IPS DF 6.9 (cell line): ENCODE measurements around the gene SLC1A4.

ENCODE experiments used
- DNase-seq: peaks from one replicate; pipeline ENCODE4 v3.0.0-alpha.2; 2013; ENCODE audit warnings: low read depth, low spot score
- H3K27ac ChIP-seq: one replicate; pipeline ENCODE4 v1.5.1; 2013; ENCODE audit warnings: low read length, control low read depth
- H3K27me3 ChIP-seq: 2 replicates; pipeline ENCODE4 v1.6.1; 2013; ENCODE audit warnings: mild to moderate bottlenecking, low read length; ENCODE audit not compliant: control insufficient read depth, insufficient read depth
- H3K36me3 ChIP-seq: 2 replicates; pipeline ENCODE4 v1.6.1; 2013; ENCODE audit warnings: low read length; ENCODE audit not compliant: control insufficient read depth, insufficient read depth
- H3K4me1 ChIP-seq: 2 replicates; pipeline ENCODE4 v1.6.1; 2013; ENCODE audit warnings: low read length; ENCODE audit not compliant: control insufficient read depth, insufficient read depth
- H3K4me3 ChIP-seq: 2 replicates; pipeline ENCODE4 v1.5.1; 2013; ENCODE audit warnings: mild to moderate bottlenecking, low read length
- H3K9me3 ChIP-seq: 2 replicates; pipeline ENCODE4 v1.6.1; 2013; ENCODE audit warnings: low read length, inconsistent platforms; ENCODE audit not compliant: control insufficient read depth, insufficient read depth
- WGBS: extraction: QIAGEN DNeasy Blood & Tissue Kit; methylation state at CpG from one replicate; pipeline ENCODE4 v1.1.7; 2013; ENCODE audit warnings: mixed read lengths, missing lambda C conversion rate; ENCODE audit not compliant: insufficient read length, insufficient coverage; 5-methylcytosine and 5-hydroxymethylcytosine counted together

SLC1A4 gene

DNA sequence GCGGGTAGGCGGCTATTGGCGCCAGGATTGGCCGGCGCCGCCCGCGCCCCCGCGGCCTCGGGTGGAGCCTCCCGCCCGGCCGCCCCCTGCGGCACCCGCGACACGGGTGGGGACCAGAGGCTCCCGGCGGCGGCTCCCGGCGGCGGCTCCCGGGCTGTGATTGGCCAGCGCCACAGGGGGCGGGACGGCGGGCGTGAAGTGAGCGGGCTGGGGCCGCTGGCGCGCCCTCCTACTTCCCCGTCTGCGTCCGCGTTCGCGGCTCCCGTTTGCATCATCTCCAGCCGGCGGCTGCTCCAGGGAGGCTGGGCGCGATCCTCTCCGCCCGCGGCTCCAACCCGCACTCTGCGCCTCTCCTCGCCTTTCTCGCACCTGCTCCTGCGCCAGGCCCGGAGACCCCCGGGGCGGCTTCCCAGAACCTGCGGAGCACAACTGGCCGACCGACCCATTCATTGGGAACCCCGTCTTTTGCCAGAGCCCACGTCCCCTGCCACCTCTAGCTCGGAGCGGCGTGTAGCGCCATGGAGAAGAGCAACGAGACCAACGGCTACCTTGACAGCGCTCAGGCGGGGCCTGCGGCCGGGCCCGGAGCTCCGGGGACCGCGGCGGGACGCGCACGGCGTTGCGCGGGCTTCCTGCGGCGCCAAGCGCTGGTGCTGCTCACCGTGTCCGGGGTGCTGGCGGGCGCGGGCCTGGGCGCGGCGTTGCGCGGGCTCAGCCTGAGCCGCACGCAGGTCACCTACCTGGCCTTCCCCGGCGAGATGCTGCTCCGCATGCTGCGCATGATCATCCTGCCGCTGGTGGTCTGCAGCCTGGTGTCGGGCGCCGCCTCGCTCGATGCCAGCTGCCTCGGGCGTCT is at the start of gene SLC1A4:
TSS of gene SLC1A4 (plus strand) at position 274 of the 856 bp plus-strand sequence. CDS start at position 519, 245 bp downstream.
- Histone ChIP-seq H3K36me3 (no peaks in the 10 kb centered on the region), H3K4me1 (no peaks in the 10 kb centered on the region), H3K27me3 (peaks cover 29% of the 10 kb centered on the region), H3K27ac (no peak within 1 kb of the TSS), H3K9me3 (no peaks in the 10 kb centered on the region), H3K4me3 (peak within 1 kb of the TSS; percentile 62; the same call in 1 of the 2 replicates)
- no CpG with 5 or more reads among the region's 109 CpGs for WGBS
- DNase-seq: no peak

DNA sequence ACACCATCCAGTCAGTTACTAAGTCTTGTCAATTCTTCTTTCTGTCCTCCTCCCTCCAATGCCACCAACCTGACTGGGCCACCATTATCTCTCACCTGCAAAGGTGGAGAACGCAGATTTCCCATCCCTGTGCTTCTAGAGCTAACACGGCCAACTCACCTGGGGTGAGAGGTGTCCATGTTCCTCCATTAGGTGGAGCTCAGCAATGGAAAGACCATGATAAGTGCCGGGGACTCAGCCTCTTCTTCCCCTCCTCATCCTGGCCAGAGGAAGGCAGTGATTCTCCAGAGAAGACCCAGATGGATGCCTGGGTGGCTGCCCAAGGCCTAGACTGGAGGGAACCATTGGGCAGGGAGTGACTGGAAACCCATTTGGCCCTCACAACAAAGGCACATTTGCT is 48.1 kb upstream of the SLC1A4 start:
- Histone ChIP-seq H3K4me3 (no peak overlapping the region), H3K9me3 (no peaks in the 10 kb centered on the region), H3K27ac (no peak overlapping the region), H3K27me3 (no peaks in the 10 kb centered on the region), H3K36me3 (no peaks in the 10 kb centered on the region), H3K4me1 (peaks cover 2% of the 10 kb centered on the region; the same call in 1 of the 2 replicates)
- DNase-seq: no peak
- WGBS: no CpG with 5 or more reads among the region's 3 CpGs

DNA sequence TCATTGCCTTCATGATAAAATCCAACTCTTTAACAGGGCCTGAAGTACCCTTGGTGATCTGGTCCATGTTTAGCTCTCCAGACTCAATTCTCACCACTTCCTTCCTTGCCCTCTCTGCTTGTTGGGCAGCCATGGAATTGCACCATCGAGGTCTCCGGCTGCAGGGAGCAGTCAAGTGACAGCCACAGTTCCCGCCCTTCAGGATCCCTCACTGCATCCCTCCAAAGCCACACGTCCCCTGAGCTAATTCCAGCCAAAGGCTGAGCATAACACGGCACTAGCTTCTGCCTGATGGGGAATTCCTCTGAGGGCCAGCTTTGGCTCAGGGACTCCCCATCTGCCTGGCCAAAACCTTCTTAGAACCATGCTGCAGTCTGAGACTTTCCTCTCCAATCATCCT is 47.4 kb upstream of the SLC1A4 start:
- Histone ChIP-seq H3K27ac (no peak overlapping the region), H3K4me1 (peaks cover 2% of the 10 kb centered on the region; the same call in 1 of the 2 replicates), H3K36me3 (no peaks in the 10 kb centered on the region), H3K9me3 (no peaks in the 10 kb centered on the region), H3K27me3 (no peaks in the 10 kb centered on the region), H3K4me3 (no peak overlapping the region)
- no CpG with 5 or more reads among the region's 5 CpGs for WGBS
- DNase-seq: no peak

DNA sequence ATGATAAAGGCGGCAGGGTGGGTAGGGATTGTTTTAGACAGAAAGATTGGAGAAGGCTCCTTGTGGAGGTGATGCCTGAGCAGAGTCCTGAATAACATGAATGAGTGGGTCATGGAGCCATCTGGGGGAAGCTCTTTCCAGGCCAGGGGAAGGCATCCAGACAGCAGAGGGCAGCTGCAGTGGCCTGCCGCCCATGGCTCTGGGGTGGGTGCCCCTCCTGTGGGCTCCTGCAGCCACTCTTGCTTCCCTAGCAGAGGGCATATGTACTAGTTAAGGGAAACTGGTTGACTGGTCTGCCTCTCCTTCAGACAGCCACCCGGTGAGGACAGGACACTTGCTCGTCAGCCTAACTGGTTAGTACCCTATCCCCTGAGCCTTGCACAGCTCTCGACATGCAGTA is 46.5 kb upstream of the SLC1A4 start:
- no peak overlapping the region for H3K4me3 ChIP-seq
- H3K27me3 ChIP-seq: no peaks in the 10 kb centered on the region
- DNase-seq: no peak
- WGBS: no CpG with 5 or more reads among the region's 5 CpGs
- H3K9me3 ChIP-seq: no peaks in the 10 kb centered on the region
- no peak overlapping the region for H3K27ac ChIP-seq
- H3K4me1 ChIP-seq: peaks cover 2% of the 10 kb centered on the region; the same call in 1 of the 2 replicates
- H3K36me3 ChIP-seq: no peaks in the 10 kb centered on the region

DNA sequence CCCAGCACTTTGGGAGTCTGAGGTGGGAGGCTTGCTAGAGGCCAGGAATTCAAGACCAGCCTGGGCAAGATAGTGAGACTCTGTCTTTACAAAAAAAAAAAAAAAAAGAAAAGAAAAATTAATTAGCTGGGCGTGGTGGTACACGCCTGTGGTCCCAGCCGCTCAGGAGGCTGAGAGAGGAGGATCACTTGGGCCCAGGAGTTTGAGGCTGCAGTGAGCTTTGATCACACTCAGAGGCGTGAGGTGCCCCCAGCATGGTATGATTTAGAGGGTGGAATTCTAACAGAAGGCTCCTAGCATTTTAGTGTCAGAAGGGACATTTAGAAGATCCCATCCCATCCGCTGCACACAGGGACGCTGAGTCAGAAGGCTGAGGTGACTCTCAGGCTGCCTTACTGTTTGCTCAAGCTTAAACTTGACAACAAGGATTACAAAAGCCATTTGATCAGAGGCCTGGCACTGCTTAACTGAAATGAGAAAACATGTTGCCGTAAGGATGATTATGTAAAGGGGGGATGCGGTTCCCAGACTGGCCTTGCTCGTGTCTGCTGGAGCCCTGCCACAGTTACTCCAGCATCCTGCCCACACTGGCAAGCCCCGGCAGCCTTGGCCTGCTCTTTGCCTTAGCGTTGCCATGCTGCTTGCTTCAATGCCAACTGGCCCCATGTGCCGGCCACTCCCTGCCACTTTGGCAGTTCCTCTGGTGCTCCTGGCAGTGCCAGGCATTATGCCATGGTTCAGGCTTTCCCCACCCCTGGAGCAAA is 45.6 kb upstream of the SLC1A4 start:
- no peaks in the 10 kb centered on the region for H3K27me3 ChIP-seq
- WGBS: no CpG with 5 or more reads among the region's 12 CpGs
- H3K27ac ChIP-seq: no peak overlapping the region
- no peaks in the 10 kb centered on the region for H3K9me3 ChIP-seq
- peaks cover 2% of the 10 kb centered on the region; the same call in 1 of the 2 replicates for H3K4me1 ChIP-seq
- H3K36me3 ChIP-seq: no peaks in the 10 kb centered on the region
- H3K4me3 ChIP-seq: no peak overlapping the region
- no peak for DNase-seq

DNA sequence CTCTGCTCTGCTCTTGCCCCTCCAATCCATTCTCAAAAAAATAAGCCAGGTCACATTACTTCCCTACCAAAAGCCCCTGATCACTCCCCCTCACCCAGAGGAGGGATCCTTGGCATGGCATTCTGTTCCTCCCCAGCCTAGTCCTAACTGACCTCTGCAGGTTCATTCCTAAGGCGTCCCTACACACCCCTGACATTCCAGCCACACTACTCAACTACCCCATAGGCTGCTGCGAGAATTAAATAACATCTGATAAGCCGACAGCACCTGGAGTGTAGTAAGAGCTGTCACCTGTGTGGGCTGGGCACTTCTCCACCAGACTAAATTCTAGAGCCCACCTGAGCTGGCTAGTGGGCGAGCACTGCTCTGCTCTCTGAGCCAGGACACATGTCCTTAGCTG is 44.7 kb upstream of the SLC1A4 start:
- Histone ChIP-seq H3K27ac (no peak overlapping the region), H3K27me3 (no peaks in the 10 kb centered on the region), H3K4me3 (no peak overlapping the region), H3K9me3 (no peaks in the 10 kb centered on the region), H3K4me1 (no peaks in the 10 kb centered on the region), H3K36me3 (no peaks in the 10 kb centered on the region)
- no peak for DNase-seq
- no CpG with 5 or more reads among the region's 4 CpGs for WGBS

DNA sequence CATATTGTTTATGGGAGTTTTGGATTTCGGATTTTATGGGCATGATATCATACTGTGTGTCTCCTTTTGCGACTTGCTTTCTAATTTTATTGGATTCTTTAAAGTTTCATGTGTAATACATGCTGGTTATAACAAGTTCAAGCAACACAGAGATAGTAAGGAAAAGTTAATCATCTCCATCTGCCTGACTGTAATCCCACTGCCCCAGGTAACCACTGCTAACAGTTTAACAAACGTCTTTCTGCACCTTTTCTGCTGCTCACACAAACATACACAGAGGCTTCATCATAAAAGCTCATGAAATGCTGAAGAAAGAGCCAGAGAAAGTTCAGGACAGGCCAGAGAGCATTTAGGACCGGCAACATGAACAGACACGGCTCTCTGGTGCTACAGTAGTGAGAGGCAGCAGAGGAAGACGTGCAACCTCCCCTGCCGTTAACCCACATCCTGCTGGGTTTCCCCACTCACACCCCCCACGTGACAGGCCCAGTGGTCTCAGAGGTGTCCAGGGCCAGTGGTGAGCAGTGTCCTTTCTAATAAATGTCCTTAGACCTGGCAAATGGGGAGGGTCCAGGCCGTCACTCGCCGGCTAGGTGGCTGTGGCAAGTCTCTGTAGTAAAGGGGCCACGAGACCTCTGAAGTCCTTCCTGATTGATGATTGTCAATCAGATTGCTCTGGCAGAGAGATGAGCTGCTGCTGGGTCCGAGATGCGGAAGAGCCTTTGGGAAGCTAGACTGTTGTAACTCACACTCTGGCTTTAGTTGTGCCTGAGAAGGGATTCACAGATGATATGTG is 43.0 kb upstream of the SLC1A4 start:
- Histone ChIP-seq H3K36me3 (no peaks in the 10 kb centered on the region), H3K9me3 (no peaks in the 10 kb centered on the region), H3K4me3 (no peak overlapping the region), H3K27ac (no peak overlapping the region), H3K4me1 (no peaks in the 10 kb centered on the region), H3K27me3 (no peaks in the 10 kb centered on the region)
- WGBS: no CpG with 5 or more reads among the region's 14 CpGs
- no peak for DNase-seq

DNA sequence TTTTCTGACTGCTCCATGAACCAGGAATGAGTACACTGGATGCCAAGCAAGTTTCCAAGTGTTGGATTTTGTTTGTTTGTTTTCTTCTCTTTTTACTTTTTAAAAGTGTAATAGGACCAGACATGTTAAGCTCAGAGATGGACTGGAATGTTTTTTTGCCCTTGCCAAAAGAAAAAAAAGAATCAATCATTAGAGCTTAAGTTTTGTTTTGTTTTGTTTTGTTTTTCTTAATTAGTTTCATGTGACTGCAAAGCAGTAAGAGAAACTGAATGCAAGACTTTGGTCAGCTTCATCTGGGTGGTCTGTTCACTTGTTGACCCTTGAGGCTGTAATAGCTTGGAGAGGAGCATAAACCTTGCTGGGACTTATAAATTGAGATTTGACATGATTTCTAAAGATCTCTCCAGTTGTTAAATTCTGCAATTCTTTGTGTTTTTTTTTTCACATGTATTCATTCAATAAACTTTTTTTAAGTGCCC is 42.4 kb upstream of the SLC1A4 start:
- Histone ChIP-seq H3K27me3 (no peaks in the 10 kb centered on the region), H3K9me3 (no peaks in the 10 kb centered on the region), H3K27ac (no peak overlapping the region), H3K4me3 (no peak overlapping the region), H3K36me3 (no peaks in the 10 kb centered on the region), H3K4me1 (no peaks in the 10 kb centered on the region)
- no peak for DNase-seq

DNA sequence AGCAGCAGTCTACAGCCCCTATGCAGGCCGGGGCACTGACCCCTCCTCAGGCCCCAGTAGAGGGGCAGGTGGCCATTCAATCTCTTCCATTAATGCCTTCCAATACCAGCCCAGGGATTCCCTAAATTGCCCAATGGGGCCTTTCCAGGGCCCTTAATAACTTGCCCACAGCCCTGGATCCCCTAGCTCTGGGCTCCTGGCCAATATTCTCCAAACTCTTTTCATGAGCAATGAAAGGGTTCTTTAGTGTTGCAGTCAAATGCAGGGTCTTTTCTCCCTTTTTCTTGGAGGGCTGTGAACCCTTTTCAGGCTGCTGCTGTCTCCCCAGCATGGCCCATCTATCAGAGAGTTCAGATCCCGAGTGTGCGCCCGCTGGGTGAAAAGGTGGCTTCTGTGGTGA is 41.3 kb upstream of the SLC1A4 start:
- no peaks in the 10 kb centered on the region for H3K4me1 ChIP-seq

More for the DNA sequence above, 41.3 kb upstream of the SLC1A4 start:
- Histone ChIP-seq H3K36me3 (no peaks in the 10 kb centered on the region), H3K9me3 (no peaks in the 10 kb centered on the region), H3K27me3 (no peaks in the 10 kb centered on the region), H3K27ac (no peak overlapping the region), H3K4me3 (no peak overlapping the region)
- no CpG with 5 or more reads among the region's 4 CpGs for WGBS
- DNase-seq: no peak
